Amniotic epithelial cell (primary cell): ENCODE measurements around the gene MAP7D3.
A peak's percentile ranks its signal among the peaks of the same experiment; 100 is the strongest.
"Not testable (repeated sequence)": the region's sequence is repeated elsewhere in the genome, so short reads cannot be mapped to it uniquely, and the experiment has no call there.

Source experiments
- DNase-seq: peaks from one replicate; pipeline ENCODE4 v3.0.0-alpha.2; 2010; ENCODE audit warnings: low read depth

Gene MAP7D3

GRCh38 chrX:136255541-136255940 is 4.3 kb upstream of the MAP7D3 start:
- no peak for DNase-seq

GRCh38 chrX:136250191-136251040 is 784 bp downstream of the MAP7D3 start:
- DNase-seq: peak; percentile 16

GRCh38 chrX:136246201-136246600 is 5.0 kb downstream of the MAP7D3 start:
- DNase-seq: peak; percentile 60

- DNase-seq: not testable (repeated sequence)
Measured at GRCh38 chrX:136237849-136238248, 13.4 kb downstream of the MAP7D3 start.

GRCh38 chrX:136237074-136237473 is 14.1 kb downstream of the MAP7D3 start:
- DNase-seq: no peak

GRCh38 chrX:136228839-136229207 is 22.4 kb downstream of the MAP7D3 start:
- DNase-seq: no peak

- DNase-seq: no peak
Measured at GRCh38 chrX:136227948-136228838, 23.0 kb downstream of the MAP7D3 start.

- DNase-seq: no peak
Measured at GRCh38 chrX:136227074-136227473, 24.1 kb downstream of the MAP7D3 start.

GRCh38 chrX:136221851-136222513 is 29.2 kb downstream of the MAP7D3 start:
- DNase-seq: no peak

- no peak for DNase-seq
Measured at GRCh38 chrX:136220951-136221350, 30.2 kb downstream of the MAP7D3 start.

GRCh38 chrX:136220540-136220939 is 30.7 kb downstream of the MAP7D3 start:
- peak; percentile 42 for DNase-seq

GRCh38 chrX:136219893-136220292 is 31.3 kb downstream of the MAP7D3 start:
- DNase-seq: no peak

GRCh38 chrX:136215559-136215958 is 35.6 kb downstream of the MAP7D3 start:
- no peak for DNase-seq

GRCh38 chrX:136214551-136214950 is 36.6 kb downstream of the MAP7D3 start:
- DNase-seq: peak; percentile 76

GRCh38 chrX:136212557-136213111 is 38.6 kb downstream of the MAP7D3 start:
- no peak for DNase-seq

GRCh38 chrX:136211766-136212556 is 39.2 kb downstream of the MAP7D3 start:
- DNase-seq: no peak

- no peak for DNase-seq
Measured at GRCh38 chrX:136210806-136211205, 40.4 kb downstream of the MAP7D3 start.

- DNase-seq: no peak
Measured at GRCh38 chrX:136210243-136210642, 41.0 kb downstream of the MAP7D3 start.

GRCh38 chrX:136209751-136210150 is 41.4 kb downstream of the MAP7D3 start:
- no peak for DNase-seq

GRCh38 chrX:136209016-136209738 is 42.0 kb downstream of the MAP7D3 start:
- DNase-seq: peak; percentile 49

GRCh38 chrX:136207546-136207945 is 43.7 kb downstream of the MAP7D3 start:
- DNase-seq: no peak
